Measurements from ENCODE around the gene CHD6. TPM values are rescaled to one million over a fixed set of nuclear protein-coding genes. Genes with fewer than 3 reads are reported as not detected.

The CHD6 gene
- total and polyA plus RNA-seq, 2 experiments from 2014 or later, result 41.0 to 158 TPM

DNA sequence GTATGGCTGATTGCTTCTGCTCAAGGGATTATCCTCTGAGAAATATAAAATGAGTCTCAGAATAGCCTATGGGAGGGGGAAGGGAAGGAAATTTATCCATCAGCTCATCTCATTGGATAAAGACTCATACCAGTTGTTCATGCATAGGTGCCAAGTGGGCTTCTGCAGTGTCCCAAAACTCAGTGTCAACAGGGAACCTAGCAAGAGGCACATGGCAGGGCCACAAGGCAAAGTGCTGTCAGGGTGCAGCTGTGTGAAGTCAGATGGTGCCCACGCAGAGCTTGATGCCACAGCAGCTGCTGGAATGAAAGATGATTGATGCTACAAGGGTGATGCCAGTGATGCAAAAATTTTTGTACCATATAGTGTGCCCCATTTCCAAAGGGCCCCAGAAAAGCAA is 3.2 kb upstream of the CHD6 start:
- H3K4me1 Mint-ChIP-seq, result peaks cover 20% of the 10 kb centered on the region
- H3K4me2 ChIP-seq, result no peak overlapping the region
- peaks cover 12% of the 10 kb centered on the region for H3K79me2 ChIP-seq (replicated peaks; ENCODE audit: insufficient read depth)
- TF ChIP-seq, protein P1, sequence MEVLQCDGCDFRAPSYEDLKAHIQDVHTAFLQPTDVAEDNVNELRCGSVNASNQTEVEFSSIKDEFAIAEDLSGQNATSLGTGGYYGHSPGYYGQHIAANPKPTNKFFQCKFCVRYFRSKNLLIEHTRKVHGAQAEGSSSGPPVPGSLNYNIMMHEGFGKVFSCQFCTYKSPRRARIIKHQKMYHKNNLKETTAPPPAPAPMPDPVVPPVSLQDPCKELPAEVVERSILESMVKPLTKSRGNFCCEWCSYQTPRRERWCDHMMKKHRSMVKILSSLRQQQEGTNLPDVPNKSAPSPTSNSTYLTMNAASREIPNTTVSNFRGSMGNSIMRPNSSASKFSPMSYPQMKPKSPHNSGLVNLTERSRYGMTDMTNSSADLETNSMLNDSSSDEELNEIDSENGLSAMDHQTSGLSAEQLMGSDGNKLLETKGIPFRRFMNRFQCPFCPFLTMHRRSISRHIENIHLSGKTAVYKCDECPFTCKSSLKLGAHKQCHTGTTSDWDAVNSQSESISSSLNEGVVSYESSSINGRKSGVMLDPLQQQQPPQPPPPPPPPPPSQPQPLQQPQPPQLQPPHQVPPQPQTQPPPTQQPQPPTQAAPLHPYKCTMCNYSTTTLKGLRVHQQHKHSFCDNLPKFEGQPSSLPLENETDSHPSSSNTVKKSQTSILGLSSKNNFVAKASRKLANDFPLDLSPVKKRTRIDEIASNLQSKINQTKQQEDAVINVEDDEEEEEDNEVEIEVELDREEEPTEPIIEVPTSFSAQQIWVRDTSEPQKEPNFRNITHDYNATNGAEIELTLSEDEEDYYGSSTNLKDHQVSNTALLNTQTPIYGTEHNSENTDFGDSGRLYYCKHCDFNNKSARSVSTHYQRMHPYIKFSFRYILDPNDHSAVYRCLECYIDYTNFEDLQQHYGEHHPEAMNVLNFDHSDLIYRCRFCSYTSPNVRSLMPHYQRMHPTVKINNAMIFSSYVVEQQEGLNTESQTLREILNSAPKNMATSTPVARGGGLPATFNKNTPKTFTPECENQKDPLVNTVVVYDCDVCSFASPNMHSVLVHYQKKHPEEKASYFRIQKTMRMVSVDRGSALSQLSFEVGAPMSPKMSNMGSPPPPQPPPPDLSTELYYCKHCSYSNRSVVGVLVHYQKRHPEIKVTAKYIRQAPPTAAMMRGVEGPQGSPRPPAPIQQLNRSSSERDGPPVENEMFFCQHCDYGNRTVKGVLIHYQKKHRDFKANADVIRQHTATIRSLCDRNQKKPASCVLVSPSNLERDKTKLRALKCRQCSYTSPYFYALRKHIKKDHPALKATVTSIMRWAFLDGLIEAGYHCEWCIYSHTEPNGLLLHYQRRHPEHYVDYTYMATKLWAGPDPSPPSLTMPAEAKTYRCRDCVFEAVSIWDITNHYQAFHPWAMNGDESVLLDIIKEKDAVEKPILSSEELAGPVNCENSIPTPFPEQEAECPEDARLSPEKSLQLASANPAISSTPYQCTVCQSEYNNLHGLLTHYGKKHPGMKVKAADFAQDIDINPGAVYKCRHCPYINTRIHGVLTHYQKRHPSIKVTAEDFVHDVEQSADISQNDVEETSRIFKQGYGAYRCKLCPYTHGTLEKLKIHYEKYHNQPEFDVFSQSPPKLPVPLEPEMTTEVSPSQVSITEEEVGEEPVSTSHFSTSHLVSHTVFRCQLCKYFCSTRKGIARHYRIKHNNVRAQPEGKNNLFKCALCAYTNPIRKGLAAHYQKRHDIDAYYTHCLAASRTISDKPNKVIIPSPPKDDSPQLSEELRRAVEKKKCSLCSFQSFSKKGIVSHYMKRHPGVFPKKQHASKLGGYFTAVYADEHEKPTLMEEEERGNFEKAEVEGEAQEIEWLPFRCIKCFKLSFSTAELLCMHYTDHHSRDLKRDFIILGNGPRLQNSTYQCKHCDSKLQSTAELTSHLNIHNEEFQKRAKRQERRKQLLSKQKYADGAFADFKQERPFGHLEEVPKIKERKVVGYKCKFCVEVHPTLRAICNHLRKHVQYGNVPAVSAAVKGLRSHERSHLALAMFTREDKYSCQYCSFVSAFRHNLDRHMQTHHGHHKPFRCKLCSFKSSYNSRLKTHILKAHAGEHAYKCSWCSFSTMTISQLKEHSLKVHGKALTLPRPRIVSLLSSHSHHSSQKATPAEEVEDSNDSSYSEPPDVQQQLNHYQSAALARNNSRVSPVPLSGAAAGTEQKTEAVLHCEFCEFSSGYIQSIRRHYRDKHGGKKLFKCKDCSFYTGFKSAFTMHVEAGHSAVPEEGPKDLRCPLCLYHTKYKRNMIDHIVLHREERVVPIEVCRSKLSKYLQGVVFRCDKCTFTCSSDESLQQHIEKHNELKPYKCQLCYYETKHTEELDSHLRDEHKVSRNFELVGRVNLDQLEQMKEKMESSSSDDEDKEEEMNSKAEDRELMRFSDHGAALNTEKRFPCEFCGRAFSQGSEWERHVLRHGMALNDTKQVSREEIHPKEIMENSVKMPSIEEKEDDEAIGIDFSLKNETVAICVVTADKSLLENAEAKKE (CRISPR knock-in tag; IDR thresholded peaks at IDR 0.05), result no peak
- TF ChIP-seq EZH2 (IDR thresholded peaks at IDR 0.05; ENCODE audit: low read depth, unreplicated experiment) (no peak), CREB1 (CRISPR knock-in tag; IDR thresholded peaks at IDR 0.05; ENCODE audit: low read depth) (no peak), POLR2AphosphoS5 (IDR thresholded peaks at IDR 0.05; ENCODE audit: low read depth) (no peak), STAT1 (IDR thresholded peaks at IDR 0.05; ENCODE audit: unreplicated experiment) (no peak), ZNF331 (CRISPR knock-in tag; IDR thresholded peaks at IDR 0.05; ENCODE audit: low read depth) (no peak), EZH2phosphoT487 (IDR thresholded peaks at IDR 0.05; ENCODE audit: unreplicated experiment) (no peak), JUNB (IDR thresholded peaks at IDR 0.05; ENCODE audit: unreplicated experiment) (no peak), ZNF114 (CRISPR knock-in tag; IDR thresholded peaks at IDR 0.05) (no peak), NANOG (IDR thresholded peaks at IDR 0.05; ENCODE audit: borderline replicate concordance) (no peak)
- TF ChIP-seq, protein P2, sequence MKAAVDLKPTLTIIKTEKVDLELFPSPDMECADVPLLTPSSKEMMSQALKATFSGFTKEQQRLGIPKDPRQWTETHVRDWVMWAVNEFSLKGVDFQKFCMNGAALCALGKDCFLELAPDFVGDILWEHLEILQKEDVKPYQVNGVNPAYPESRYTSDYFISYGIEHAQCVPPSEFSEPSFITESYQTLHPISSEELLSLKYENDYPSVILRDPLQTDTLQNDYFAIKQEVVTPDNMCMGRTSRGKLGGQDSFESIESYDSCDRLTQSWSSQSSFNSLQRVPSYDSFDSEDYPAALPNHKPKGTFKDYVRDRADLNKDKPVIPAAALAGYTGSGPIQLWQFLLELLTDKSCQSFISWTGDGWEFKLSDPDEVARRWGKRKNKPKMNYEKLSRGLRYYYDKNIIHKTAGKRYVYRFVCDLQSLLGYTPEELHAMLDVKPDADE (IDR thresholded peaks at IDR 0.05), result no peak
- TF ChIP-seq, protein P3, sequence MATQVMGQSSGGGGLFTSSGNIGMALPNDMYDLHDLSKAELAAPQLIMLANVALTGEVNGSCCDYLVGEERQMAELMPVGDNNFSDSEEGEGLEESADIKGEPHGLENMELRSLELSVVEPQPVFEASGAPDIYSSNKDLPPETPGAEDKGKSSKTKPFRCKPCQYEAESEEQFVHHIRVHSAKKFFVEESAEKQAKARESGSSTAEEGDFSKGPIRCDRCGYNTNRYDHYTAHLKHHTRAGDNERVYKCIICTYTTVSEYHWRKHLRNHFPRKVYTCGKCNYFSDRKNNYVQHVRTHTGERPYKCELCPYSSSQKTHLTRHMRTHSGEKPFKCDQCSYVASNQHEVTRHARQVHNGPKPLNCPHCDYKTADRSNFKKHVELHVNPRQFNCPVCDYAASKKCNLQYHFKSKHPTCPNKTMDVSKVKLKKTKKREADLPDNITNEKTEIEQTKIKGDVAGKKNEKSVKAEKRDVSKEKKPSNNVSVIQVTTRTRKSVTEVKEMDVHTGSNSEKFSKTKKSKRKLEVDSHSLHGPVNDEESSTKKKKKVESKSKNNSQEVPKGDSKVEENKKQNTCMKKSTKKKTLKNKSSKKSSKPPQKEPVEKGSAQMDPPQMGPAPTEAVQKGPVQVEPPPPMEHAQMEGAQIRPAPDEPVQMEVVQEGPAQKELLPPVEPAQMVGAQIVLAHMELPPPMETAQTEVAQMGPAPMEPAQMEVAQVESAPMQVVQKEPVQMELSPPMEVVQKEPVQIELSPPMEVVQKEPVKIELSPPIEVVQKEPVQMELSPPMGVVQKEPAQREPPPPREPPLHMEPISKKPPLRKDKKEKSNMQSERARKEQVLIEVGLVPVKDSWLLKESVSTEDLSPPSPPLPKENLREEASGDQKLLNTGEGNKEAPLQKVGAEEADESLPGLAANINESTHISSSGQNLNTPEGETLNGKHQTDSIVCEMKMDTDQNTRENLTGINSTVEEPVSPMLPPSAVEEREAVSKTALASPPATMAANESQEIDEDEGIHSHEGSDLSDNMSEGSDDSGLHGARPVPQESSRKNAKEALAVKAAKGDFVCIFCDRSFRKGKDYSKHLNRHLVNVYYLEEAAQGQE (IDR thresholded peaks at IDR 0.05; ENCODE audit: unreplicated experiment), result no peak
- TF ChIP-seq, protein P4, sequence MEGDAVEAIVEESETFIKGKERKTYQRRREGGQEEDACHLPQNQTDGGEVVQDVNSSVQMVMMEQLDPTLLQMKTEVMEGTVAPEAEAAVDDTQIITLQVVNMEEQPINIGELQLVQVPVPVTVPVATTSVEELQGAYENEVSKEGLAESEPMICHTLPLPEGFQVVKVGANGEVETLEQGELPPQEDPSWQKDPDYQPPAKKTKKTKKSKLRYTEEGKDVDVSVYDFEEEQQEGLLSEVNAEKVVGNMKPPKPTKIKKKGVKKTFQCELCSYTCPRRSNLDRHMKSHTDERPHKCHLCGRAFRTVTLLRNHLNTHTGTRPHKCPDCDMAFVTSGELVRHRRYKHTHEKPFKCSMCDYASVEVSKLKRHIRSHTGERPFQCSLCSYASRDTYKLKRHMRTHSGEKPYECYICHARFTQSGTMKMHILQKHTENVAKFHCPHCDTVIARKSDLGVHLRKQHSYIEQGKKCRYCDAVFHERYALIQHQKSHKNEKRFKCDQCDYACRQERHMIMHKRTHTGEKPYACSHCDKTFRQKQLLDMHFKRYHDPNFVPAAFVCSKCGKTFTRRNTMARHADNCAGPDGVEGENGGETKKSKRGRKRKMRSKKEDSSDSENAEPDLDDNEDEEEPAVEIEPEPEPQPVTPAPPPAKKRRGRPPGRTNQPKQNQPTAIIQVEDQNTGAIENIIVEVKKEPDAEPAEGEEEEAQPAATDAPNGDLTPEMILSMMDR (conservative IDR thresholded peaks at IDR 0.05; ENCODE audit: low read depth in 2 of 2), result no peak
- peaks cover 15% of the 10 kb centered on the region for H3K4me1 ChIP-seq (ENCODE audit: insufficient read depth)
- no peak for DNase-seq (ENCODE audit: low spot score)
- no peak for ATAC-seq
- no peaks in the 10 kb centered on the region; the same call in 2 of the 3 replicates for H3K9me3 Mint-ChIP-seq
- H3K27me3 ChIP-seq (ENCODE audit: insufficient read depth), result no peaks in the 10 kb centered on the region
- no peaks in the 10 kb centered on the region for H3K36me3 ChIP-seq (ENCODE audit: insufficient read depth)
- H3K4me3 Mint-ChIP-seq, result no peak overlapping the region
- H2AFZ ChIP-seq, result no peak overlapping the region
- no peak overlapping the region for H3K27ac ChIP-seq (ENCODE audit: low read depth)
- H3K4me3 ChIP-seq, result no peak overlapping the region
- no peaks in the 10 kb centered on the region for H3K36me3 Mint-ChIP-seq (ENCODE audit: low read depth)
- H3K27ac Mint-ChIP-seq, result no peak overlapping the region
- no peaks in the 10 kb centered on the region for H3K9me2 ChIP-seq (ENCODE audit: insufficient read depth)
- no peaks in the 10 kb centered on the region for H3F3A ChIP-seq (replicated peaks; ENCODE audit: low read depth)
- peaks cover 7% of the 10 kb centered on the region for H3K27me3 Mint-ChIP-seq (ENCODE audit: insufficient read depth, low read depth, poor library complexity)
- no peaks in the 10 kb centered on the region; the same call in 1 of the 2 replicates for H4K20me1 ChIP-seq (replicated peaks; ENCODE audit: insufficient read depth)
